ENCODE measurements around the gene MORN1. TPM values are rescaled to one million over a fixed set of nuclear protein-coding genes. Genes with fewer than 3 reads are reported as not detected.

The MORN1 gene
- polyA plus RNA-seq, 1 of the 3 experiments (the other 2 are of a cell fraction), result 16.3 TPM

DNA sequence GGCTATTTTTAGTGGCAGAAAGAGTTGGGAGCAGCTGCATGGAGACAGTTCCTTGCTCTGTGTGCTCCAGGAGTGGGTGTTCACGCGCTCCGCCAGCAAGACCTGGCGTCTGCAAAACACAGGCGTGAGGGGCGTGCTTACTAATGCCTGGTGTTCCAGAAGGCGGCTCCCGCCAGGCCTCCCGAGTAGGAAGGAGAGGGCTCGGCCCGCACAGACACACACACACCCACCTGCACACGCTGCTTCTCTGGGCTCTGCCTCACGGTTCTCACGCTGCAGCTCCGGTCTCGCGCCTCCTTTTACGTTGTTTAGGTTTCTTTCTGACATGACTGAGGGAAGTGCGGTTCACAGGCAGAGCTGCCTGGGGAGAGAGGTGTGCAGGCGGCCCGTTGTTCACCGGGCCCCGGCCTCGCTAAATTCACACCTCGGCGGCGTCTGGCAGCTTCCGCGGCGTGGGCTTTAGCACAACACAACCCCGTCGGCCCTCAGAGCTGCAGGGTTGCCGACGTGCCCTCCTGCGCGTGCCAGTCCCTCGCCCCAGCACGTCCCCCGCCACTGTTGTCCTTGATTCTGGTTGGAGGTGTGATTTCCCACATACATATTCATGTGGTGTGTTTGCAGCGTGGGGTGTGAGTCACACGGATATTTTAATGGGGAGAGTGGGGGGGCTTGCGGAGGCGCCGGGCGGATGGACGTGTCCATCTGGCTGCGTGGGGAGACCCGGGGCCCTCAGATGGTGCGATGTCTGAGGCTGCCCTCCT lies 86.3 kb downstream of the MORN1 start:
- Histone ChIP-seq H3F3A (replicated peaks; ENCODE audit: insufficient read depth) (peaks cover 4% of the 10 kb centered on the region), H2AFZ (ENCODE audit: low read depth) (no peak overlapping the region), H3K9ac (no peak overlapping the region), H3K9me2 (no peaks in the 10 kb centered on the region), H3K79me2 (ENCODE audit: insufficient read depth) (peaks cover 25% of the 10 kb centered on the region; the same call in 1 of the 2 replicates), H3K4me2 (no peak overlapping the region), H3K4me1 (ENCODE audit: control insufficient read depth in 1 of 2, insufficient read depth in 2 of 2, low read depth in 1 of 2, low read length in 1 of 2) (peaks cover 0 to 24% of the 10 kb centered on the region in 2 experiments; a peak in 1 of 4 replicates), H3K9me3 (no peaks in the 10 kb centered on the region), H3K4me3 (ENCODE audit: low read depth in 2 of 2, low read length in 1 of 2) (no peak overlapping the region), H3K27me3 (ENCODE audit: insufficient read depth) (no peaks in the 10 kb centered on the region), H3K27ac (ENCODE audit: low read depth in 2 of 2, low read length in 1 of 2) (no peak overlapping the region; a peak in 1 of 4 replicates), H4K20me1 (ENCODE audit: insufficient read depth) (peaks cover 30% of the 10 kb centered on the region), H3K36me3 (replicated peaks in 1 of 2; ENCODE audit: control insufficient read depth in 1 of 2, insufficient read depth in 2 of 2, low read length in 1 of 2) (peaks cover 3 to 59% of the 10 kb centered on the region in 2 experiments)
- TF ChIP-seq YY1 (IDR thresholded peaks at IDR 0.05; ENCODE audit: low read depth) (no peak), FOSL2 (IDR thresholded peaks at IDR 0.05; ENCODE audit: borderline replicate concordance, low read depth) (no peak), FOXM1 (IDR thresholded peaks at IDR 0.05; ENCODE audit: low read depth) (no peak), TEAD4 (IDR thresholded peaks at IDR 0.05; ENCODE audit: borderline replicate concordance, insufficient read depth) (no peak), ELF1 (IDR thresholded peaks at IDR 0.05) (no peak), NRF1 (IDR thresholded peaks at IDR 0.05; ENCODE audit: low read depth, low read length) (no peak)
- TF ChIP-seq, protein P1, sequence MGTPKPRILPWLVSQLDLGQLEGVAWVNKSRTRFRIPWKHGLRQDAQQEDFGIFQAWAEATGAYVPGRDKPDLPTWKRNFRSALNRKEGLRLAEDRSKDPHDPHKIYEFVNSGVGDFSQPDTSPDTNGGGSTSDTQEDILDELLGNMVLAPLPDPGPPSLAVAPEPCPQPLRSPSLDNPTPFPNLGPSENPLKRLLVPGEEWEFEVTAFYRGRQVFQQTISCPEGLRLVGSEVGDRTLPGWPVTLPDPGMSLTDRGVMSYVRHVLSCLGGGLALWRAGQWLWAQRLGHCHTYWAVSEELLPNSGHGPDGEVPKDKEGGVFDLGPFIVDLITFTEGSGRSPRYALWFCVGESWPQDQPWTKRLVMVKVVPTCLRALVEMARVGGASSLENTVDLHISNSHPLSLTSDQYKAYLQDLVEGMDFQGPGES (IDR thresholded peaks at IDR 0.05; ENCODE audit: low read depth, low read length), result no peak
- POLR2A ChIA-PET, result no interaction called here
- DNase-seq, result no peak
- CTCF ChIA-PET, result interaction anchor here (1.2 kb wide), 1 partner anchor 75 kb away, joined by 3 read pairs; no protein-coding TSS in a partner anchor
- WGBS (ENCODE audit: low lambda C conversion rate), result 97% methylated on average over 42 of the region's 49 CpGs

DNA sequence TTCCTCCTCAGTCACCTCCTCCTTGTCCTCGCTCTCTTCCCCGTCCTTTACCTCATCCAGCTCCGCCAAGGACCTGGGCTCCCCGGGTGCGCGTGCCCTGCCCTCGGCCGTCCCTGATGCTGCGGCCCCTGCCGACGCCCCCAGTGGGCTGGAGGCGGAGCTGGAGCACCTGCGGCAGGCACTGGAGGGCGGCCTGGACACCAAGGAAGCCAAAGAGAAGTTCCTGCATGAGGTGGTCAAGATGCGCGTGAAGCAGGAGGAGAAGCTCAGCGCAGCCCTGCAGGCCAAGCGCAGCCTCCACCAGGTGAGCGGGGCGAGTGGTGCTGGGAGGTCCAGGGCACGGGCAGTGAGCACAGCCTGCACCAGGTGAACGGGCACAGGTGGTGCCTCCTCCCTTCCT lies 87.1 kb downstream of the MORN1 start:
- H3K79me2 ChIP-seq (ENCODE audit: insufficient read depth), result peaks cover 33% of the 10 kb centered on the region; the same call in 1 of the 2 replicates
- H3K4me1 ChIP-seq (ENCODE audit: control insufficient read depth in 1 of 2, insufficient read depth in 2 of 2, low read depth in 1 of 2, low read length in 1 of 2), result peaks cover 0 to 32% of the 10 kb centered on the region in 2 experiments; a peak in 1 of 4 replicates
- H3F3A ChIP-seq (replicated peaks; ENCODE audit: insufficient read depth), result peaks cover 4% of the 10 kb centered on the region
- H3K9ac ChIP-seq, result no peak overlapping the region
- H4K20me1 ChIP-seq (ENCODE audit: insufficient read depth), result peaks cover 38% of the 10 kb centered on the region
- H2AFZ ChIP-seq (ENCODE audit: low read depth), result no peak overlapping the region
- ChIA-PET CTCF (interaction anchor here (1.2 kb wide), 1 partner anchor 74 kb away, joined by 3 read pairs; no protein-coding TSS in a partner anchor), POLR2A (no interaction called here)
- no peaks in the 10 kb centered on the region for H3K27me3 ChIP-seq (ENCODE audit: insufficient read depth)
- no peak overlapping the region for H3K4me3 ChIP-seq (ENCODE audit: low read depth in 2 of 2, low read length in 1 of 2)
- no peak for DNase-seq
- no peaks in the 10 kb centered on the region for H3K9me3 ChIP-seq
- no peak overlapping the region for H3K4me2 ChIP-seq
- no peak overlapping the region for H3K27ac ChIP-seq (ENCODE audit: low read depth in 2 of 2, low read length in 1 of 2)
- peaks cover 3 to 59% of the 10 kb centered on the region in 2 experiments for H3K36me3 ChIP-seq (replicated peaks in 1 of 2; ENCODE audit: control insufficient read depth in 1 of 2, insufficient read depth in 2 of 2, low read length in 1 of 2)
- WGBS (ENCODE audit: low lambda C conversion rate), result 98% methylated on average over 15 of the region's 22 CpGs
- H3K9me2 ChIP-seq, result no peaks in the 10 kb centered on the region
- TF ChIP-seq YY1 (IDR thresholded peaks at IDR 0.05; ENCODE audit: low read depth) (no peak), FOSL2 (IDR thresholded peaks at IDR 0.05; ENCODE audit: borderline replicate concordance, low read depth) (no peak), EZH2phosphoT487 (IDR thresholded peaks at IDR 0.05; ENCODE audit: borderline replicate concordance, low read depth) (no peak), FOXJ3 (CRISPR knock-in tag; IDR thresholded peaks at IDR 0.05) (no peak), GATA2 (CRISPR knock-in tag; IDR thresholded peaks at IDR 0.05) (no peak), RCOR1 (IDR thresholded peaks at IDR 0.05; ENCODE audit: low read length) (no peak)
- TF ChIP-seq, protein P2, sequence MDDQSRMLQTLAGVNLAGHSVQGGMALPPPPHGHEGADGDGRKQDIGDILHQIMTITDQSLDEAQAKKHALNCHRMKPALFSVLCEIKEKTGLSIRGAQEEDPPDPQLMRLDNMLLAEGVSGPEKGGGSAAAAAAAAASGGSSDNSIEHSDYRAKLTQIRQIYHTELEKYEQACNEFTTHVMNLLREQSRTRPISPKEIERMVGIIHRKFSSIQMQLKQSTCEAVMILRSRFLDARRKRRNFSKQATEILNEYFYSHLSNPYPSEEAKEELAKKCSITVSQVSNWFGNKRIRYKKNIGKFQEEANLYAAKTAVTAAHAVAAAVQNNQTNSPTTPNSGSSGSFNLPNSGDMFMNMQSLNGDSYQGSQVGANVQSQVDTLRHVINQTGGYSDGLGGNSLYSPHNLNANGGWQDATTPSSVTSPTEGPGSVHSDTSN (IDR thresholded peaks at IDR 0.05), result no peak
- TF ChIP-seq, protein P3, sequence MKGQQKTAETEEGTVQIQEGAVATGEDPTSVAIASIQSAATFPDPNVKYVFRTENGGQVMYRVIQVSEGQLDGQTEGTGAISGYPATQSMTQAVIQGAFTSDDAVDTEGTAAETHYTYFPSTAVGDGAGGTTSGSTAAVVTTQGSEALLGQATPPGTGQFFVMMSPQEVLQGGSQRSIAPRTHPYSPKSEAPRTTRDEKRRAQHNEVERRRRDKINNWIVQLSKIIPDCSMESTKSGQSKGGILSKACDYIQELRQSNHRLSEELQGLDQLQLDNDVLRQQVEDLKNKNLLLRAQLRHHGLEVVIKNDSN (IDR thresholded peaks at IDR 0.05; ENCODE audit: borderline replicate concordance, low read depth), result no peak
- TF ChIP-seq, protein P4, sequence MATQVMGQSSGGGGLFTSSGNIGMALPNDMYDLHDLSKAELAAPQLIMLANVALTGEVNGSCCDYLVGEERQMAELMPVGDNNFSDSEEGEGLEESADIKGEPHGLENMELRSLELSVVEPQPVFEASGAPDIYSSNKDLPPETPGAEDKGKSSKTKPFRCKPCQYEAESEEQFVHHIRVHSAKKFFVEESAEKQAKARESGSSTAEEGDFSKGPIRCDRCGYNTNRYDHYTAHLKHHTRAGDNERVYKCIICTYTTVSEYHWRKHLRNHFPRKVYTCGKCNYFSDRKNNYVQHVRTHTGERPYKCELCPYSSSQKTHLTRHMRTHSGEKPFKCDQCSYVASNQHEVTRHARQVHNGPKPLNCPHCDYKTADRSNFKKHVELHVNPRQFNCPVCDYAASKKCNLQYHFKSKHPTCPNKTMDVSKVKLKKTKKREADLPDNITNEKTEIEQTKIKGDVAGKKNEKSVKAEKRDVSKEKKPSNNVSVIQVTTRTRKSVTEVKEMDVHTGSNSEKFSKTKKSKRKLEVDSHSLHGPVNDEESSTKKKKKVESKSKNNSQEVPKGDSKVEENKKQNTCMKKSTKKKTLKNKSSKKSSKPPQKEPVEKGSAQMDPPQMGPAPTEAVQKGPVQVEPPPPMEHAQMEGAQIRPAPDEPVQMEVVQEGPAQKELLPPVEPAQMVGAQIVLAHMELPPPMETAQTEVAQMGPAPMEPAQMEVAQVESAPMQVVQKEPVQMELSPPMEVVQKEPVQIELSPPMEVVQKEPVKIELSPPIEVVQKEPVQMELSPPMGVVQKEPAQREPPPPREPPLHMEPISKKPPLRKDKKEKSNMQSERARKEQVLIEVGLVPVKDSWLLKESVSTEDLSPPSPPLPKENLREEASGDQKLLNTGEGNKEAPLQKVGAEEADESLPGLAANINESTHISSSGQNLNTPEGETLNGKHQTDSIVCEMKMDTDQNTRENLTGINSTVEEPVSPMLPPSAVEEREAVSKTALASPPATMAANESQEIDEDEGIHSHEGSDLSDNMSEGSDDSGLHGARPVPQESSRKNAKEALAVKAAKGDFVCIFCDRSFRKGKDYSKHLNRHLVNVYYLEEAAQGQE (IDR thresholded peaks at IDR 0.05; ENCODE audit: low read depth, low read length), result no peak

All from SK-N-SH (cell line).